ENCODE results near the gene PDP2. TPM values are rescaled to one million over a fixed set of nuclear protein-coding genes. Genes with fewer than 3 reads are reported as not detected.

The PDP2 gene
- total RNA-seq, 1 donor from 2014 or later, result 18.0 TPM

DNA sequence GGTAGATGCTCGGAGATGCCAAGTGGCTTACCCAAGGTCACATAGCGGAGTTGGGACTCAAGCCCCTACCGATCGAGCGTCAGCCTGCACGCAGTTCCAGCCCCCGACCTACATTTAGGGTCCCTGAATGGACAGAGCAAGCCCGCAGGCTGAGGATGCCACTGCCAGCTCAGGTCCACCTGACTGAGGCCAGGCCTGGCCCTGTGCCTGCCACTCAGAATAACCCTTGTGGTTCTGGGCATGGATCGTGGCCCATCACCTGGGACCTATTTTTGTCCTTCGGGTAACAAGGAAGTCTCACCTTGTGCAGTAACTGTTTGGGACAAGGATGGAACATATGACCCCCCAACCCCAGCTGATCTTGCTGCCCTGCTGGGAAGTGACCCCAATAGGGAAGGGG is 21.3 kb downstream of the PDP2 start:
- no peak overlapping the region for H3K27ac Mint-ChIP-seq (ENCODE audit: unreplicated experiment)
- DNase-seq (ENCODE audit: low read depth, low spot score), result no peak
- TF ChIP-seq, protein P1, sequence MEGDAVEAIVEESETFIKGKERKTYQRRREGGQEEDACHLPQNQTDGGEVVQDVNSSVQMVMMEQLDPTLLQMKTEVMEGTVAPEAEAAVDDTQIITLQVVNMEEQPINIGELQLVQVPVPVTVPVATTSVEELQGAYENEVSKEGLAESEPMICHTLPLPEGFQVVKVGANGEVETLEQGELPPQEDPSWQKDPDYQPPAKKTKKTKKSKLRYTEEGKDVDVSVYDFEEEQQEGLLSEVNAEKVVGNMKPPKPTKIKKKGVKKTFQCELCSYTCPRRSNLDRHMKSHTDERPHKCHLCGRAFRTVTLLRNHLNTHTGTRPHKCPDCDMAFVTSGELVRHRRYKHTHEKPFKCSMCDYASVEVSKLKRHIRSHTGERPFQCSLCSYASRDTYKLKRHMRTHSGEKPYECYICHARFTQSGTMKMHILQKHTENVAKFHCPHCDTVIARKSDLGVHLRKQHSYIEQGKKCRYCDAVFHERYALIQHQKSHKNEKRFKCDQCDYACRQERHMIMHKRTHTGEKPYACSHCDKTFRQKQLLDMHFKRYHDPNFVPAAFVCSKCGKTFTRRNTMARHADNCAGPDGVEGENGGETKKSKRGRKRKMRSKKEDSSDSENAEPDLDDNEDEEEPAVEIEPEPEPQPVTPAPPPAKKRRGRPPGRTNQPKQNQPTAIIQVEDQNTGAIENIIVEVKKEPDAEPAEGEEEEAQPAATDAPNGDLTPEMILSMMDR (conservative IDR thresholded peaks at IDR 0.05), result no peak
- no peaks in the 10 kb centered on the region for H3K27me3 Mint-ChIP-seq (ENCODE audit: low read depth)
- no peaks in the 10 kb centered on the region for H3K9me3 Mint-ChIP-seq
- H3K36me3 Mint-ChIP-seq (ENCODE audit: low read depth), result no peaks in the 10 kb centered on the region
- H3K4me3 Mint-ChIP-seq, result no peak overlapping the region
- peaks cover 7% of the 10 kb centered on the region for H3K4me1 Mint-ChIP-seq

DNA sequence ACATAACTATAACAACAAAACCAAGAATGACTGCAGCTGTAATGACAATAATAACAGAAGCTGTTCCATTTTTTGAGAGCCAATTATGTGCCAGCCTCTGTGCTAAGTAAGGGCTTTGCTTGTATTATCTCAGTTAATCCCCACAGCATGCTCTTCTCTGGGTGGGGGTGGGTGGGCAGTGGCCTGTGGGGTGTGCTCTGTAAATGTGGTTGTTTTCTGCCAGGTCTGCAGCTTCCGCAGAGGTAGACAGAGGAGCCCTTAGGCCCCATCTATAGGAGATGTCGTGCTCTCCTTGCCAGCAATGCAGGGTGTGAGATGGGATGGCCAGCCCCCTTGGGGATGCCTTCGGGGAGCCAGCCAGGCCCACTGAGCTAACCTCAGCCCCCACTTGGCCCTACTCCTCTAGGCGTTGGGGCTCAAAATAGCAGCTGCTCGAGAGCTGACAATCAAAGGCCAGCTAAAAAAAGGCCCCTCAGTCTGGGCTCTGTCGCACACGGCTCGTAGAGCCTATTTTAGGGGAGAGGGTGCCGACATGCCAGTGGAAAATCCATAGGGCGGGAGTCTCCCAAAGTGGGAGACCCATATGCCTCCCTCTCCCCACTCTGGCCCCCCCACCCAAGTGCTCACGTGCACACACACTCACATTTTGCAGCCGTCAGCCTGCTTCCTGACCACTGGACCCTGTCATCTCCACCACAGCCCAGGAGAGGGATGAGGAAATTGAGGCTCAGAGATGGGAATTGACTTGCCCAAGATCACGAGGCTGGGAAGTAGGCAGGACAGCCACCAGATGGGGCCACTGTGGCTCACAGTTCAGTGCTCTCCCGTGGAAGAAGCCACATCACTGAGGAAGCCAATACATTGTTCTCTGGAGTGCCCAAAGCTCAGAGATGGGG is 22.6 kb downstream of the PDP2 start:
- H3K9me3 Mint-ChIP-seq, result no peaks in the 10 kb centered on the region
- TF ChIP-seq, protein P1 (conservative IDR thresholded peaks at IDR 0.05), result no peak
- H3K27ac Mint-ChIP-seq (ENCODE audit: unreplicated experiment), result no peak overlapping the region
- H3K4me1 Mint-ChIP-seq, result peaks cover 7% of the 10 kb centered on the region
- DNase-seq (ENCODE audit: low read depth, low spot score), result no peak
- no peaks in the 10 kb centered on the region for H3K27me3 Mint-ChIP-seq (ENCODE audit: low read depth)
- H3K36me3 Mint-ChIP-seq (ENCODE audit: low read depth), result no peaks in the 10 kb centered on the region
- H3K4me3 Mint-ChIP-seq, result no peak overlapping the region

DNA sequence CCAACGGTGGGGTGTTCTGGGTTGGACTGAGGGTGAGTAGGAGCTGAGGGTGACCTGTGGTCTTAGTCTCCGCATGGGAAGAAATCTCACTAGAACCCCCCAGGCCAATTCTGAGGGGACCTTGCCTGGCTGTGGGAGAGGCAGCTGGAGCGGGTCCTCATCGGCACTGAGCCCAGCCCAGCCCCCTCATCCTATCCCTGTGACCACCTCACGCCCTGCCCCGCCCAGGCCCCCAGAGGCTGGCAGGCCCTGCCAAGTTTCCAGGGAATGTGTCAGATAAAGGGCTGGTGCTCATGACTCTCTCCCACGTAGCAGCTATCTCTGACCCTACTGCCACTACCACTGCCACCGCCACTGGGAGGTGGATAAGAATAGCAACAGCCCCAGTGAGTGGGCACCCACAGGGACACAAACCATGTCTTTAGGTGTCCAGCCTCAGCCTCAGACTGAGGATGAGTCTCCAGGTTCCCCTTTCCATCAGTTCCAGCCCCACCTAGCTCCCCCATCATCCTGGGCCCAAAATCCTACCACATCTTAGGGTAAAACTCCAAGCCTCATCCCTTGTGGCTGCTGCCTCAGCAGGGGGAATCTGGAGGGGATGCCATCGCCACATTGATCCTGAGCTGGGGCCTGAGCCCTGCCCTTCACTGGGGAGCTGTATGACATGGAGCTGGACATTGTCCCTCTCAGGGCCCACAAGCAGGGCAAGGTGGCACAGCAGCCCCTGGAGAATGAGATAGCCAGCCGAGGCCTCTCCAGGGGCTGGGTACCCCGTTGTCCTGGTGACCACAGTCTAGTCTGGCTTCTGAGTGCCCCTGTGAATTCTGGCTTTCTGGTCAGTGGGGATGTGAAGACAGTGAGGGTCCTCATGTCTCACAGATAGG is 23.5 kb downstream of the PDP2 start:
- Mint-ChIP-seq H3K27ac (ENCODE audit: unreplicated experiment) (no peak overlapping the region), H3K9me3 (no peaks in the 10 kb centered on the region), H3K4me1 (peaks cover 7% of the 10 kb centered on the region), H3K27me3 (ENCODE audit: low read depth) (peaks cover 5% of the 10 kb centered on the region), H3K36me3 (ENCODE audit: low read depth) (no peaks in the 10 kb centered on the region), H3K4me3 (no peak overlapping the region)
- TF ChIP-seq, protein P1 (conservative IDR thresholded peaks at IDR 0.05), result no peak
- DNase-seq (ENCODE audit: low read depth, low spot score), result no peak

DNA sequence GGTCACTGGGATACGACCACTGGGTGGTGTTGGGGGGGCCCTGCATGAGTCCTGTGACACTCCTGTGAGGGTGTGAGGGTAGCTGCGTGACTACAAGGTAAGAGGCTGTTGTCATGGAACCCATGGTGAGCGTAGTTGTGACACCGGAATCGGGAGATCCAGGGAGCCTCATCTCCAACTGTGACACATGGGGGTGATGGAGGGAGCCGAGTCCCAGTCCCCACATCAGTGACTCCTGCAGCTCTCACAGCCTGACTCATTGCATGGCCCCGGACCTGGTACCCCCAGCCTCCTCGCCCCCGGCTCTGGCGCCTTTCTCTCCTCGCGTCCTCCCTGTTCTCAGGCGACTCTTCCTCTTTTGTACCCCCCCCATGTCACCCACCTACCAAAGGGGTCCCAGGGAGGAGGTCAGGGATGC is 24.1 kb downstream of the PDP2 start:
- peaks cover 5% of the 10 kb centered on the region for H3K27me3 Mint-ChIP-seq (ENCODE audit: low read depth)
- no peak overlapping the region for H3K27ac Mint-ChIP-seq (ENCODE audit: unreplicated experiment)
- H3K4me3 Mint-ChIP-seq, result no peak overlapping the region
- DNase-seq (ENCODE audit: low read depth, low spot score), result no peak
- TF ChIP-seq, protein P1 (conservative IDR thresholded peaks at IDR 0.05), result no peak
- no peaks in the 10 kb centered on the region for H3K36me3 Mint-ChIP-seq (ENCODE audit: low read depth)
- H3K4me1 Mint-ChIP-seq, result peaks cover 6% of the 10 kb centered on the region
- no peaks in the 10 kb centered on the region for H3K9me3 Mint-ChIP-seq

DNA sequence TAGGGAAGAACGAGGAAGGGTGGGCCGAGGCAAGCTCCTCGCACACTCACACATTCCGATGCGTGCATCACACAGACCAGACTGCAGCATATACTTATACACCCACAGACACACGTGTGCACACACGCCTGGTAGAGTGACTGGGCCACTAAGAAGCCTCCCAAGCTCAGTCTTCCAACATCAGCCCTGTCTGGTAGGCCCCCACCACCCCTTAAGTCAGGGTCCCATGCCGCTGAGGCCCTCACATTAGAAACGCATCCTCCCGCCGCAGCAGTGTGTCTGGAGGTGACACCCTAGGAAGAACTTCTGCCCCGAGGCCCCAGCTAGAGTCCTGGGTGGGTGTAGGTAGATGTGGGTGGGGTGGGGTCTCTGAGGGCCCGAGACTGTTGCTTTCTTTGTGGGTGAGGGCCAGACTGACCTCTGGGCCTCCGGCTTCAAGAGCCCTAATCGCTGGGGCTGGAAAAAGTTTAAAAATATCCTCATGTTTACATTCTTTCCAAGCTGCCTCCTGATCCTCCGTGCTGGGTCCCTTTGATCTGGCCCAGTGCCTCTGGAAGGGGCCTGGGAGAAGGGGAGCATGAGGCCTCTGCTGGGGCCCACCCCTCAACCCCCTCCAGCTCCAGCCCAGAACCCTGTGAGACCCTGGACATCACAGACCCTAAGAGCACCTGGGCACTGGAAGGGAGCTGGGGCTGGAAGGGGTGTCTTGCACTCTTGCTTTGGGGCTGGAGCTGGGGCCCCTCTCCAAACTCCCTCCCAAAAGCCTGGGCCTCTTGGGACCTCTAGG is 24.7 kb downstream of the PDP2 start:
- peaks cover under 1% of the 10 kb centered on the region for H3K4me1 Mint-ChIP-seq
- peaks cover 5% of the 10 kb centered on the region for H3K27me3 Mint-ChIP-seq (ENCODE audit: low read depth)

More for the DNA sequence above, 24.7 kb downstream of the PDP2 start:
- Mint-ChIP-seq H3K9me3 (no peaks in the 10 kb centered on the region), H3K36me3 (ENCODE audit: low read depth) (no peaks in the 10 kb centered on the region), H3K4me3 (no peak overlapping the region), H3K27ac (ENCODE audit: unreplicated experiment) (no peak overlapping the region)
- DNase-seq (ENCODE audit: low read depth, low spot score), result no peak
- TF ChIP-seq, protein P1 (conservative IDR thresholded peaks at IDR 0.05), result no peak
